ENCODE measurements around the gene RAB3D.
"Not testable (repeated sequence)": the region's sequence is repeated elsewhere in the genome, so short reads cannot be mapped to it uniquely, and the experiment has no call there.

- TF ChIP-seq POLR2A (IDR thresholded peaks at IDR 0.05; ENCODE audit: extremely low read depth, insufficient read length); CTCF (IDR thresholded peaks at IDR 0.05; ENCODE audit: low read depth, low read length): not testable (repeated sequence)
- TF ChIP-seq, protein P1, sequence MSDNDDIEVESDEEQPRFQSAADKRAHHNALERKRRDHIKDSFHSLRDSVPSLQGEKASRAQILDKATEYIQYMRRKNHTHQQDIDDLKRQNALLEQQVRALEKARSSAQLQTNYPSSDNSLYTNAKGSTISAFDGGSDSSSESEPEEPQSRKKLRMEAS (IDR thresholded peaks at IDR 0.05; ENCODE audit: low read depth, low read length), result not testable (repeated sequence)
These were observed 5.6 kb downstream of the RAB3D start for GRCh38 chr19:11333838-11334237.

Measured in NB4 (cell line).